ENCODE measurements around the gene C20orf141. TPM values are rescaled to one million over a fixed set of nuclear protein-coding genes. Genes with fewer than 3 reads are reported as not detected.

C20orf141 gene
- total and polyA plus RNA-seq, 10 of the 15 experiments (the other 5 are each of a cell fraction or from before 2014, with no cell fraction given): not detected

DNA sequence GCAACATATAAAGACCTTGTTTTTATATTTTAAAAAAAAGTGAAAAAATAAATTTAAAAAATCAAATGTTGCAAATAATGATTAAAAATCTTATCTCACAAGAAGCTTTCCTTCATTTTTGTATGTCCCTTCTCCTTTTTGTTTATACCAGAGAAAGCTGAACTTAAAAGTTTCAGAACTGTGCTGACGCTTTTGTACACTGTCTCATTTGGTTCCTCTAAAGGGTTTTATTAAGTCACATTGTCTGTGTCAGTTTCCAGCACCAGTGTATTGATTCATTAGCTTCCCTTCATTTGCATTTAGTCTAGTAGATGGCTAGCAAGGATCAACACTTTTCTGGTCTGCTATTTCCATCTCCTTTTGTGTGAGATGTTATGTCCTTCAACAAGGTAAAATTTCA, 19.0 kb downstream of the C20orf141 start:
- H3K27me3 ChIP-seq (replicated peaks in 1 of 2; ENCODE audit: control insufficient read depth in 2 of 2, insufficient read depth in 2 of 2, low read length in 1 of 2): no peaks in the 10 kb centered on the region
- H3K36me3 ChIP-seq (ENCODE audit: control insufficient read depth in 2 of 2, insufficient read depth in 2 of 2, low read length in 1 of 2): no peaks in the 10 kb centered on the region
- TF ChIP-seq CBFB (IDR thresholded peaks at IDR 0.05; ENCODE audit: low read depth): no peak
- no peak for TF ChIP-seq RBBP5 (conservative IDR thresholded peaks at IDR 0.05)
- TF ChIP-seq, protein P1, sequence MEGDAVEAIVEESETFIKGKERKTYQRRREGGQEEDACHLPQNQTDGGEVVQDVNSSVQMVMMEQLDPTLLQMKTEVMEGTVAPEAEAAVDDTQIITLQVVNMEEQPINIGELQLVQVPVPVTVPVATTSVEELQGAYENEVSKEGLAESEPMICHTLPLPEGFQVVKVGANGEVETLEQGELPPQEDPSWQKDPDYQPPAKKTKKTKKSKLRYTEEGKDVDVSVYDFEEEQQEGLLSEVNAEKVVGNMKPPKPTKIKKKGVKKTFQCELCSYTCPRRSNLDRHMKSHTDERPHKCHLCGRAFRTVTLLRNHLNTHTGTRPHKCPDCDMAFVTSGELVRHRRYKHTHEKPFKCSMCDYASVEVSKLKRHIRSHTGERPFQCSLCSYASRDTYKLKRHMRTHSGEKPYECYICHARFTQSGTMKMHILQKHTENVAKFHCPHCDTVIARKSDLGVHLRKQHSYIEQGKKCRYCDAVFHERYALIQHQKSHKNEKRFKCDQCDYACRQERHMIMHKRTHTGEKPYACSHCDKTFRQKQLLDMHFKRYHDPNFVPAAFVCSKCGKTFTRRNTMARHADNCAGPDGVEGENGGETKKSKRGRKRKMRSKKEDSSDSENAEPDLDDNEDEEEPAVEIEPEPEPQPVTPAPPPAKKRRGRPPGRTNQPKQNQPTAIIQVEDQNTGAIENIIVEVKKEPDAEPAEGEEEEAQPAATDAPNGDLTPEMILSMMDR (IDR thresholded peaks at IDR 0.05 in 2 of 3, conservative IDR thresholded peaks at IDR 0.05 in 1 of 3; ENCODE audit: control insufficient read depth in 2 of 3, extremely low read depth in 1 of 3, insufficient read depth in 1 of 3, low read depth in 3 of 3, low read length in 3 of 3): no peak
- no peak for TF ChIP-seq CREM (IDR thresholded peaks at IDR 0.05; ENCODE audit: low read depth)
- TF ChIP-seq, protein P2, sequence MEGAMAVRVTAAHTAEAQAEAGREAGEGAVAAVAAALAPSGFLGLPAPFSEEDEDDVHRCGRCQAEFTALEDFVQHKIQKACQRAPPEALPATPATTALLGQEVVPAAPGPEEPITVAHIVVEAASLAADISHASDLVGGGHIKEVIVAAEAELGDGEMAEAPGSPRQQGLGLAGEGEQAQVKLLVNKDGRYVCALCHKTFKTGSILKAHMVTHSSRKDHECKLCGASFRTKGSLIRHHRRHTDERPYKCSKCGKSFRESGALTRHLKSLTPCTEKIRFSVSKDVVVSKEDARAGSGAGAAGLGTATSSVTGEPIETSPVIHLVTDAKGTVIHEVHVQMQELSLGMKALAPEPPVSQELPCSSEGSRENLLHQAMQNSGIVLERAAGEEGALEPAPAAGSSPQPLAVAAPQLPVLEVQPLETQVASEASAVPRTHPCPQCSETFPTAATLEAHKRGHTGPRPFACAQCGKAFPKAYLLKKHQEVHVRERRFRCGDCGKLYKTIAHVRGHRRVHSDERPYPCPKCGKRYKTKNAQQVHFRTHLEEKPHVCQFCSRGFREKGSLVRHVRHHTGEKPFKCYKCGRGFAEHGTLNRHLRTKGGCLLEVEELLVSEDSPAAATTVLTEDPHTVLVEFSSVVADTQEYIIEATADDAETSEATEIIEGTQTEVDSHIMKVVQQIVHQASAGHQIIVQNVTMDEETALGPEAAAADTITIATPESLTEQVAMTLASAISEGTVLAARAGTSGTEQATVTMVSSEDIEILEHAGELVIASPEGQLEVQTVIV (IDR thresholded peaks at IDR 0.05; ENCODE audit: borderline replicate concordance, partially characterized antibody): no peak
- no peak for TF ChIP-seq ZNF274 (IDR thresholded peaks at IDR 0.05; ENCODE audit: insufficient read depth, insufficient read length)
- TF ChIP-seq, protein P3, sequence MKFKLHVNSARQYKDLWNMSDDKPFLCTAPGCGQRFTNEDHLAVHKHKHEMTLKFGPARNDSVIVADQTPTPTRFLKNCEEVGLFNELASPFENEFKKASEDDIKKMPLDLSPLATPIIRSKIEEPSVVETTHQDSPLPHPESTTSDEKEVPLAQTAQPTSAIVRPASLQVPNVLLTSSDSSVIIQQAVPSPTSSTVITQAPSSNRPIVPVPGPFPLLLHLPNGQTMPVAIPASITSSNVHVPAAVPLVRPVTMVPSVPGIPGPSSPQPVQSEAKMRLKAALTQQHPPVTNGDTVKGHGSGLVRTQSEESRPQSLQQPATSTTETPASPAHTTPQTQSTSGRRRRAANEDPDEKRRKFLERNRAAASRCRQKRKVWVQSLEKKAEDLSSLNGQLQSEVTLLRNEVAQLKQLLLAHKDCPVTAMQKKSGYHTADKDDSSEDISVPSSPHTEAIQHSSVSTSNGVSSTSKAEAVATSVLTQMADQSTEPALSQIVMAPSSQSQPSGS (IDR thresholded peaks at IDR 0.05; ENCODE audit: low read length): no peak
- no peak for TF ChIP-seq CHD2 (IDR thresholded peaks at IDR 0.05; ENCODE audit: borderline replicate concordance, low read depth, low read length)
- no peak for TF ChIP-seq ZNF384 (IDR thresholded peaks at IDR 0.05; ENCODE audit: borderline replicate concordance, low read depth, low read length)
- no peak for TF ChIP-seq ESRRA (IDR thresholded peaks at IDR 0.05; ENCODE audit: low read length)
- TF ChIP-seq MTA2 (IDR thresholded peaks at IDR 0.05; ENCODE audit: low read depth): no peak
- no peak for TF ChIP-seq HCFC1 (IDR thresholded peaks at IDR 0.05; ENCODE audit: low read length)
- intact Hi-C loops (cut with micrococcal nuclease; ENCODE audit: unreplicated experiment) (no loop called here), in situ Hi-C loops (cut with MboI) (no loop called here)
- SMC1A ChIA-PET (ENCODE audit: uncharacterized antibody, unreplicated experiment): interaction anchor here (1.0 kb wide), 1 partner anchor 167 kb away, joined by 3 read pairs; no protein-coding TSS in a partner anchor
- H3K9me3 ChIP-seq (replicated peaks; ENCODE audit: control insufficient read depth, insufficient read depth, low read length): no peaks in the 10 kb centered on the region
- no peak for DNase-seq (ENCODE audit: low read depth, low spot score)
- no peak overlapping the region for H3K4me2 ChIP-seq (ENCODE audit: control insufficient read depth, insufficient read depth)
- CTCF ChIA-PET: interaction anchor here (0.8 to 1.3 kb wide), 2 partner anchors 124 to 167 kb away, joined by 4 to 6 read pairs; no protein-coding TSS in a partner anchor
- ATAC-seq: no peak
- POLR2A ChIA-PET: interaction anchor here (0.6 kb wide), 1 partner anchor 183 kb away, joined by 7 read pairs; no protein-coding TSS in a partner anchor
- H3K79me2 ChIP-seq (ENCODE audit: control insufficient read depth, insufficient read depth, low read length): no peaks in the 10 kb centered on the region
- H4K20me1 ChIP-seq (ENCODE audit: control insufficient read depth, insufficient read depth): no peaks in the 10 kb centered on the region
- BruUV-seq (replicated peaks): no TSS peak
- H3K4me1 ChIP-seq (ENCODE audit: control insufficient read depth, insufficient read depth, low read length): peaks cover 4% of the 10 kb centered on the region
- no peak for FAIRE-seq
- H3K9ac ChIP-seq (ENCODE audit: control insufficient read depth, insufficient read depth, low read length): no peak overlapping the region
- no peak overlapping the region for H3K4me3 ChIP-seq
- no peak overlapping the region for H3K27ac ChIP-seq (ENCODE audit: control insufficient read depth, insufficient read depth)
- RAD21 ChIA-PET (ENCODE audit: unreplicated experiment): no interaction called here
- no peak overlapping the region for H2AFZ ChIP-seq (ENCODE audit: control insufficient read depth, low read depth, low read length)
- WGBS (ENCODE audit: insufficient coverage, insufficient replicate concordance, low lambda C conversion rate, missing lambda C conversion rate): 100% methylated on average over 1 of the region's 1 CpG
